Measurements from ENCODE around the gene UVRAG.

DNA sequence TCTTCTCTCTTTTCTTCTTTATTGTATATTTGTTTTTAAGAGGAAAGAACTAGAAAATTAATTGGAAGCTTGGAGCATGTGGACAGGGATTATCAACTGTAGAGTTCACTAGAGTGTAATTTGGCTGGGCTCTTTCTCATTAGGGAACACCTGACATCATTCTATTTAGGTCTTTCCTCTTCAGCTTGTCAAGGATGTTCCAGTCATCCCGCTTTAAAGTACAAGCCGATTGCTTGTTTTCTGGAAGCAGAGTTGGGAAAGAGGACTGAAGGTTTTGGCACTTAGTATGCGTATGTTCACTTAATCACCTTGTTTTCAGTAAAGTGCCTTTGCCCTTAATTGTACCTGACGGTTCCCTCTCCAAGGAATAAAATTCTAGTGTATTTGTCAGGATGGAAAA lies 279.7 kb downstream of the UVRAG start:
- TF ChIP-seq CTCF (IDR thresholded peaks at IDR 0.05), result no peak
- TF ChIP-seq POLR2AphosphoS5 (IDR thresholded peaks at IDR 0.05; ENCODE audit: insufficient read depth in 1 of 2, low read depth in 1 of 2), result peak in 1 of 2 donors; percentile 28
- no peak for TF ChIP-seq POLR2A (IDR thresholded peaks at IDR 0.05)
